Putamen (tissue), 1 donor: ENCODE results near the gene STK25.
"Not testable (repeated sequence)": the region's sequence is repeated elsewhere in the genome, so short reads cannot be mapped to it uniquely, and the experiment has no call there.

Experiments used
- DNase-seq: peaks from one replicate; pipeline ENCODE4 v3.0.0-alpha.2; 2016; ENCODE audit warnings: low spot score

STK25 gene

DNA sequence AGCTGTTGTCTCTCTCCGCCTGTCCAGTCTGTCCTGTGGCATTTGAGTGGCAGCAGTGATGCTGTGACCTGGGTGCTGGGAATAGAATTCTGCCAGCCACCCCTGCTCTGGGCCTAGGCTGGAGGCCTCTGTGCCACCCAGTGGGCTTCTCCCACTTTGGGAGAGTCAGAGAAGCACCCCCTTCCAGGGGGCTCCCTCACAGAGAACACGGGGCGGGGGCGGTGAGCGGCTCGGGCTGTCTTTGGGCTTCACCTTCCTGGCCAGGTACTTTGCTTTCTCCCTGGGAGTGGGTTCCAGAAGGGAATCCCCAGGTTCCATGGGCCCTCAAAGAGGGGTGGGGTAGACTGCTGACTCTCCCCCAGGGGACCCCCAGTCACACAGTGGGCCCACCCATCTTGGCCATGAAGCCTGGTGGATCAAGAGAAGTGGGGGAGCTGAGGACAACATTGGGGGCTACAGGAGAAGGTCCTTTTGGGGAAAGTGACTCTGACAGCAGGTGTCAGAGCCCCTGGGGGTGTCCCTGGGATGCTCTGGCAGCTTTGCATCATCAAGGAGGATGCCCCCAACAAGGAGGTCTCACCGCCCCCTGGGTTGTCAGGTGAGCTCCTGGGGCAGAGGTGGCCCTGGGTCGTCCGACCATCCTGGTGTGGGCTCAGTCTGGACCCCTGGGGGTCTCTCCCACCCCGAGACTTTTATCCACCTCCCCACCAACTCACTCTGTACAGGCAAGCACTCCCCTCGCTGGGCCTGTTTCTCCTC lies 31.4 kb upstream of the STK25 start:
- DNase-seq: no peak

DNA sequence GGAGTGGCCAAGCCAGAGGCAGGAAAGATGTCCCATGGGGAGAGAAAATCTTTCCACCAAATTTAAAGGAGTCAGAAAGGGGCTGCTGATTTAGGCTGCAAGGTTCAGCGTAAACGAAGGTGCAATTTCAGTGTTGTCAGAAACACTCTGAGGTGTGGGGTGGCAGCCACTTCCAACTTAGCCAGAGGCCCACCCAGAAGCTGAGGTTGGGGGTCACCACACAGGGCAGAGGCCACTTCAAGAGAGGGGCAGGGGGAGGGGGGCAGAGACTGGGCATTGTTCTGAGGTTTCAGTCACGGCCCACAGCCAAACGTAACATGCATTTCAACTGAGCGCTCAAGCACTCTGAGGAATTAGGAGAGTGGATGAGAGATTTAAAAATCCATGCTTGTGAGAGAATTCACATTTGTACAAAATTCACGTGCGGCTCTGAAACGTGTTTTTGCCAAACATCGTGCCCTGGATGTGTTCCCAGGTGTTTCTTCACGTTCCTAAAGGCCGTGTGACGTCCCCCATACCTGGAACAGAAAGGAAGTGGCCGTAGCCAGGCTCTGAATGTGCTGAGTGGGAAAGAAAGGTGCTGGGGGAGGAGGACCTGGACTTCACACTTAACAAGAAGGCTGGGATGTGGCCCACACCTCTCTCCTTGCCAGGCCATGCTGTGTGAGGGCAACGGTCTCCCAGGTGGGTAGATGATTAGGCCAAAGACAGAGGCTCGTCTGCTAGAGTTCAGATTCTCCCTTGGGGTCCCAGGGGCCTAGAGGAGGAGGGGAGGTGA lies 30.6 kb upstream of the STK25 start:
- DNase-seq: no peak

DNA sequence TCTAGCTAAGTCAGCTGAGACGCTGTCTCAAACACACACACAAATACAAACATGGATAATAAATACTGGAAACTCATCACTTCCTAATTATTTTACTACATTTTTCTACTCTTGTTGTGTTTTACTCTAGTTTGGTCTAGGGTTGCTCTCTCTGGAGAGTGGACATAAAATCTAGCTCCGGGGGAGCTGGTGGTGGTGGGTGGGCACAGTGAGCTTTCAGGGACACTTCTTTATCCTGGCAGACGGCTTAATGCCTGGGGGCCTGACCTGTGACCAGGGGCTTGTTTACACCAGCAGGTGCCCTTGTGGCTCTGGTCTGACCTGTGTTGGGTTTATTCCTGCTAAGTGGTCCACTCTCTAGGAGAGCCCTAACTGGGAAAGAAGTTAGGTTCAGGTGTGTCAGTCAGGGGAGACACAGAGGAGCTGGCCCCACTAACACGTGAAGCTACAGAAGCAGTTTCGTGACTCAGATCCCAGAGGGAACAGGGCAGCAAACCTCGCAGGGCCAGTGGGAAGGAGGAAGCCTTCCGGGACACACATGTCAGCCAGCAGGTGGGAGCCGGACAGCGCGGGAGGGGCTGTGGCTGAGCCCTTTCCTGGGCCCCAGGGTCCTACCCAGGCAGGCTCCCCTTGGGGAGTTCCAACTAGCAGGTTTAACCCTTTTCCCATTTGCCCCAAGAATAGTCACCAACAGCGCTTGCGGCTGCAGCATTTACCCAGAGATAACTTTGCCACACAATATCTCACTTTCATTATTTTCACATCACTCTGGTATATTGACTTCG lies 27.7 kb upstream of the STK25 start:
- DNase-seq: no peak

DNA sequence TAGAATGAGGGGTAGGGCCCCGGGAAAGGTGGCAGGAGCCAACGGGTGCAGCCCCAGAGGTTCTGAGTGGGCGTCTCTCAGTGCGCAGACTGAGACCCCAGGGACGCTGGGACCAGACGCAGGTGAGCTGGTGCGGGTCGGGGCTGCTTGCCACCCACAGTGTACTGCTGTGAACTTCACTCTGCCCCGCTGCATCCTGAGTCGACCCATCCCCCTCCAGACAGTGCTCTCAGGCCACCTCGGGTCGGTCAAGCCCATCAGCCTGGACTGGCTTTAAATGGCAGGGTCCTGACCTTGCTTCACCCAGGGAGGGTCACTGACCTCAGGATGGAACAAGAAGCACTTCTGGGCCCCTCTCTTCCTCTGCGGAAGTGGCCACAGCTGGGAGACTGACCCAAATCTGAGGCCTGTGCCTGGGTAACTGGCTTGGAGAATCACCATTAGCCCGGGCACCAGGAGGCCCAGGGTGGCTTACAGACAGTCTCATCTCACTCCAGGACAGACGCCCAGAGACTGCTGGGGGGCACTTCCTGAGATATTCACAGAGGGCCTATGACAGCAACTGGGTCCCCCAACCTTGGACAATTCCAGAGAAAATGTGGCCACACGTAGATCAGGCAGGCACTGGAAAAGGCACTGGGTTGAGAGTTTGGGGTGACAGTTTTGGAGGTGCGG lies 26.5 kb upstream of the STK25 start:
- DNase-seq: no peak

DNA sequence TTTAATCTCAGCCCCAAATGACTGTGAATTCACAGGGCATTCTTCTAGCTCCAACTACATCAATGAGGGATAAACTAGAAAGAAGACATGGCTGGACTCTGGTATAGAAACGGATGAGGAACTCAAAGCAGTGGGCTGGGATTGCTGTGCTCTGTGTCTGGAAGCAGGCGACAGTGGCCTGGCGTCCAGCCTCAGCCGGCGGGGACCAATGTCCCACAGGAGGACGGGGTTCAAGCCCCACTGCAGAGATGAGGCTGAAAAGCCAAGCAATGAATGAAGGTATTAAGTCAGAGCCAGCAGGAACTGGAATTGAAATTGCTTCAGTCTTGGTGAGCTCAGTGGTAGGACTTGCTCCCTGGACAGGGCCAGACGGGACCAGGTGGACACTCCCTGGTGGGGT lies 25.9 kb upstream of the STK25 start:
- no peak for DNase-seq

DNA sequence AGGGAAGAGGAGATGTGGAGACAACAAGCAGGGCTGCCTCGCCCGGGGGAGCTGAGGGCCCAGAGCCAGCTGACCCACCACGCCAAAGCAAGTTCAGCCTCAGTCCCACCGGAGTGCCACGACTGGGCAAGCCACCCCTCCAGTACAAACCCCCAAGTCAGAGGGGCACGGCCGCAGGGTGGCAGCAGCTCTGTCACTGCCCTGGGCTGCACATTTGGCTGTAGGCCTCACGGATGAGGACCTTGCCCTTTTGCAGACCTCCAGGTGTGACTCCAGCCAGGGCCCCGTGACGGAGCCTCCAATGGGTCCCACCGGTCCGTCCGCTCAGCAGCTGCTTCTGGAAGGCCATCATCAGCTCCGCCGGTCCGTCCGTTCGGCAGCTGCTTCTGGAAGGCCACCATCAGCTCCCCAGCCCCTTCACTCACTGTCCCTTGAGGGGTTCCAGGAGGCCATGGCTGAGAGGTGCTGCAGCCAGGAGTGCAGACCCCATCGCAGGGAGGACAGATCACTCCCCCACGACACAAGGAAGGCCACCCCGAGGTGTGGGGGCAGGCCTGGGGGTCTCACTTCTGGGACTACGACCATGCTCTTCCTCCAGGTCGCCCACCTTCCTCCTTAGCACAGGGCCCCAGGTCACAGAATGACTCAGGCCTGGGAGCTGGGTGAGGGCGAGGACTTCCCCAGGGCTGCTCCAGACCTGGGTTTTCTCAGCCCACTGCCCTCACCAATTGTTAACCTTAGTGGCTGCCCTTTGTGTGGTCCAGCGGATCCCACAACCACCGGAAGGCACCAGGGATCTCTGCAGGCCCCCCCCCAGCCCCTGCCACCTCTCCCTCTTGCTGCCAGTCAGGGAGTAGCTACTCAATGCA lies 24.6 kb upstream of the STK25 start:
- DNase-seq: no peak

DNA sequence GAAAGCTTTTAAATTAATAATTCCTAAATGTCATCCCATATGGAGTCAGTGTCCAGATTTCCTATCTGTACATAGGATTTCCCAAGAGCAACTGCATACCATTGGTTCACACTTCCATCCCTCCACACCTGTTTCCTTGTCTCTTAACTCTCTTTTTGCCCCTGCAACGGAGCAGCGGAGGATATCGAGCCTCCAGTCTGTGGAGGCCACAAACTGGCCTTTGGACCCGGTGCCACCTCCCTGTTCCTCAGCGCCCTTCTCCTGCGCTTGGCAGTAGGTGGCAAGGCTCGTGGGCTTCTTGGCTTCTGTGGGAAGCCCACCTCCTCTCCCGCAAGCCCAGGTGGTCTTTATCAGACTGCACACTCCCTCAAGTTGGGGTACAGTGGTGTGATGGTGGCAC lies 23.8 kb upstream of the STK25 start:
- no peak for DNase-seq

DNA sequence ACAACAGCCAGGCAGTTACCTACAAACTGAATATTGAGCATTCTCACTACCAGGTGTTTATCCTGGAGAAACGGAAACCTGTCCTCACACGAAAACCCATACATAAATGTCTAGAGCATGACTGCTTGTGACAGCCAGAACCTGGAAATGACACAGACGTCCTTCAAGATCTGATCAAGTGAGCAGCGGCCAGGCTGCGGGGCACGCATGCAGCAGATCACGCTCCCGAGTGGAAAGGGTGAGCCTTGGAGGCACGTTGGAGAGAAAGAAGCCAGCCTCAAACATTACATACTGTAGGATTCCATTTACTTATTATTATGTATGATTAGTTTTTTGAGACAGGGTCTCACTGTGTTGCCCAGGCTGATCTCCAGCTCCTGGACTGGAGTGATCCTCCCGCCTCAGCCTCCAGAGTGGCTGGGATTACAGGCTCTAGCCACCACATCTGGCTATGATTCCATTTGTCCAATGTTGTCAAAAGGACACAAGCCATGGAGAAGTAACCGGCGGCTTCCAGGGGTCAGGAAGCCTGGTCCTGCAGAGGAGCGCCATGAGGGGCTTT lies 22.9 kb upstream of the STK25 start:
- no peak for DNase-seq

DNA sequence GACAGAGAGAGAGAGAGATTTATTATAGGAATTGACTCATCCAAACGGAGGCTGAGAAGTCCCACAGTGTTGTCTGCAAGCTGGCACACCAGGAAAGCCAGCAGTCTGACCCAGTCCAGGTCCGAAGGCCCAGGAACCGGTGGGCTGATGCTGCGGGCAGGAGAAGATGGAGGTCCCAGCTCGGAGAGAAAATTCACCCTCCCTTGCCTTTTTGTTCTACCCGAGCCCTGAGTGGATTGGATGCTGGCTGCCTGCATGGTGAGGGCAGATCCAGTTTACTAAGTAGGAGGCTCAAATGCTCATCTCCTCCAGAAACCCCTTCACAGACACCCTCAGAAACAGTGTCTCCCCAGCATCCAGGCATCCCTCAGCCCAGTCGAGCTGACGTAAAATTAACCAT lies 22.2 kb upstream of the STK25 start:
- no peak for DNase-seq

DNA sequence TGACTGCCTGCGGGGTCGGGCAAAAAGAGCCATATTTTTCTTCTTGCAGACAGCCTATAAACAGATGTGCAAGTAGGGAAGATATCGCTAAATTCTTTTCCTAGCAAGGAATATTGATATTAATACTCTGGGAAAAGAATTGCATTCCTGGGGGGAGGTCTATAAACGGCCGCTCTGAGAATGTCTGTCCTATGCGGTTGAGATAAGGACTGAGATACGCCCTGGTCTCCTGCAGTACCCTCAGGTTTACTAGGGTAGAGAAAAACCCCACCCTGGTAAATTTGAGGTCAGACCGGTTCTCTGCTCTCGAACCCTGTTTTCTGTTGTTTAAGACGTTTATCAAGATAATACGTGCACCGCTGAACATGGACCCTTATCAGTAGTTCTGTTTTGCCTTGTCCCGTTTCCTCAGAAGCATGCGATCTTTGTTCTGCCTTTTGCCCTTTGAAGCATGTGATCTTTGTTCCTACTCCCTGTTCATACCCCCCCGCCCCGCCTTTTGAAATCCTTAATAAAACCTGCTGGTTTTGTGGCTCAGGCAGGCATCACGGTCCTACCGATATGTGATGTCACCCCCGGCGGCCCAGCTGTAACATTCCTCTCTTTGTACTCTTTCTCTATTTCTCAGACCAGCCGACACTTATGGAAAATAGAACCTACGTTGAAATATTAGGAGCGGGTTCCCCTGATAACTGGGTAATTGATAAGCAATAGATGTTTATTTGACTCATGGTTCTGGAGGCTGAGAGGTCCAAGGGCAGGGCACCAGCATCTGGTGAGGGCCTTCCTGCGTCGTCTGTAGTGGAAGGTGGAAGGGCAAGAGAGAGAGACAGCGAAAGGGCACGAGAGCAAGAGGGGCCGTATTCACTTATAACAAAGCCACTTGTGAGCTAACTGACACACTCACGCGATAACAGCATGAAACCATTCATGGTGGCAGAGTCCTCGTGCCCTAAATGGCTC lies 17.7 kb upstream of the STK25 start:
- not testable (repeated sequence) for DNase-seq

DNA sequence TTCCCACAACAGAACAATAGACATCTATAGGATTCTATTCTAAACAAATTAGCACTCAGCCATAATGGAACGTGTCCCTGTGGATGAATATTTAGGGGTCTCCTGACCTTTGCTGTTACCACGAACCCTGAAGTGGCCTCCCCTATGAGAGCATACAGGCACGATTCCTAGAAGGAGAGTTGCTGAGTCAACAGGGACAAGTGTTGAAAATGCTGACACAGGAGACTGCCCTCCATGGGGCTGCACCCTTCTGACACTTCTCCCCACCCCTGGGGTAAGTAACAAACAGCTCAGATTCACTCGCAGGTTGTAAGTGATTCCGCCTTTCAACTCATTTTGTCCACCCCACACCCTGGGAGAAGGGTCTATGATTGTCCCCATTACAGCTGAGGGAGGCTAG lies 14.1 kb upstream of the STK25 start:
- DNase-seq: no peak

DNA sequence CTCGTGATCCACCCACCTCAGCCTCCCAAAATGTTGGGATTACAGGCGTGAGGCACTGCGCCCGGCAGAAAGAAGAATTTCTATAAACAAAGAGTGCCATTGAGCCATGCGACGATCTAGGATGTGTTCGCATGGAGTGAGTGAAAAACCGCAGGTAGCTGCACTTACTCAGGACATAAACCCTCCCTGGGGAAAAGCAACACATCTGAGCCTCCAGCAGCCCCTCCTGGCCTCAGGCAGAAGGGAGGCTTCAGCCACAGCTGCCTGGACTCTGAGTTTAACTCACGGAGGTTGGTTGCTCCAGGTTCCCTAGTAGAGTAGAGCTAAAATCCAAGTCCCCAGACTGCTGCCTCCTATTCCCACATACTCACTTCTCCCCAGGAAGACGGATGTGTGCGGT lies 11.3 kb upstream of the STK25 start:
- DNase-seq: no peak

DNA sequence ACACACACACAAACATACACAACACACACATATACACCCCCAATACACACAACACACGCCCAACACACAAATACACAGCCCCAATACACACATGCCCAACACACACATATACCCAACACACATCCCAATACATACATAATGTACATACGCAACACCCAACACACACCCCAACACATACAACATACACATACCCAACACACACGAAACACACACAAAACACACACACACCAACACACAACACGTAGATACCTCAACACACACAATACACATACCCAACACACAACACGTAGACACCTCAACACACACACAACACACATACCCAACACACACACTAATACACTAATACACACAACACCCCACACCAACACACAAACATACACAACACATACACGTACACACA lies 8.9 kb upstream of the STK25 start:
- DNase-seq: no peak

DNA sequence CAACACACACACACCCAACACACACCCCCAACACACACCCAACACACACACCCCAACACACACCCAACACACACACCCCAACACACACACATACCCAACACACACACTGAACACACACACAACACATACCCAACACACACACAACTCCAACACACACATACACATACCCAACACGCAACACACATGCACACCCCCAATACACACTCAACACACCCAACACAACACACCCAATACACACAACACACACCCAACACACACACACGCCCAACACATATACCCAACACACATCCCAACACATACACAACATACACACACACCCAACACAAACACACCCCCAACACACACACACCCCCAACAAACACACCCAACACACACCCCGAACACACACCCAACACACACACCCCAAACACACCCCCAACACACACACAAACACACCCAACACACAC lies 8.2 kb upstream of the STK25 start:
- no peak for DNase-seq

DNA sequence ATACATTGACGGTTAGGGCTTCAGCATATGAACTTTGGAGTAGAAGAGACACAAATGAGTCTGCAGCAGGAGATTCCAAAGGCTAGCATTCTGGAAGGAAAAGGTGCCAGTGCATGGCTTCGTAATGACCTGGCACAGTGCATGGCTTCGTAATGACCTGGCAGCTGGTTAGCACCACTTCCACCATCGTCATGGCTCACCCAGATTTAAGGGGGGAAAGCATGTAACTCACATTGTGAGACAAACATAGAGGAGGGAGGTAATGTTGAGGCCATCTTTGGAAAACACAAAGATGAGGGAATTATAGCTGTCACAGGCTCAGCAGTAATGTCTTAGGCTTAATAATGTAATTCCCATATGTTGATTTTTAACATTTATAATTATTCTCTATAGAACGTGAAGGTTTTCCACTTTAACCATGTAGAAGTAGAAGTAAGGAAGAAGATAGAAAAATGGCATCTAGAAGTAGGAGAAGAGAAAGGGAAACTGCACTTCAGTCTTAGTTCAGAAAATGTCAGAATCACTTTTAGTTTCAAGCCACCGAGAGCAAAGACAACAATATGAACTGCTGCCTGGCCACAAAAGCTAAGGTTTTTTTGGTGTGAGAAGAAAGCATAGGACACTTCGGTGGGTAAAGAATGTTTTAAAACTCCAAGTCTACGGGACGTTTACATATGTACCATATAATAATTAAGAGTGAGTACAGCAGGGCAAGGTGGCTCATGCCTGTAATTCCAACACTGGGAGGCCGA lies 6.8 kb upstream of the STK25 start:
- DNase-seq: no peak

DNA sequence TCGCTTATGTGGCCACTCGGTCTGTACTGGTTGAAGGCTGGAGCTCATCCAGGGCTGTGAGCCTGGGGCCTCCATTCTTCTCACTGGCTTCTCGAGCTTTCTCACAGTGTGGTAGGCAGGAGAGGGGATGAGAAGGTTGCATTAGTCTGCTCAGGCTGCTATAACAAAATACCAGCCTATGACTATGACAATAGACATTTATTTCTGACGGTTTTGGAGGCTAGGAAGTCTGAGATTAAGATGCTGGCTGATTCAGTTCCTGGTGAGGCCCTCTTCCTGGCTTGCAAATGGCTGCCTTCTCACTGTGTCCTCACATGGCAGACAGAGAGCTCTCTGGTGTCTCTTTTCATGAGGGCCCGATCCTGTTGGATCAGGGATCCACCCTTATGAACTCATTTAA lies 6.2 kb upstream of the STK25 start:
- no peak for DNase-seq

DNA sequence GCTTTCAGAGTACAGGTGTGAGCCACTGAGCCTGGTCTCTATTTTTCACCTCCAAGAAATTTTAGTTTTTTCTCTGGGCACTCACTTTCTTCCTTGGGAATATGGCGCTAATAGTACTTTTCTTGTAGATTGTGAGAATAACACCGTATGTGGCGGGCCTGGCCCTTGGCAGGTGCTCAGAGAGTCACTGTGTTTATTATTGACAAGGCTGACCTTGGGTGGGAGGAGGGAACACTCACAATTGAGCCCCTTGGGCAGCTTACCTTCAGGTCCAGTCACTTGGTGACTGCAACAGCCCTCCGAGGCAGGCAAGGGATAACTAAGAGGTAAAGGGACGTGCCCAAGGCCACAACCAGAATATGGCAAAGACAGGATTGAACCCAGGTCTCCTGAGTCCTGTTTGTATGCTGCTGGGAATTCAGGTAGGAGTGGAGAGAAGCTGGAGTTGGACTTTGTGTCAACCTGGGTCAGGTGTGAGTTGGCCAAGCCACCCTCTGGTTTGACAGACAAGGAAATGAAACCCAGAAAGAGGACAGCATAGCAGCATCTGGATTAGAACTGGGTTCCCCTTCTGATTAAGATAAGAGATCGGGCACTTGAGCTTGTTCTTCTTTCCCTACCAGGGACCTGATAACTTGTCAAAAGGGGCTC lies 2.8 kb upstream of the STK25 start:
- DNase-seq: no peak

DNA sequence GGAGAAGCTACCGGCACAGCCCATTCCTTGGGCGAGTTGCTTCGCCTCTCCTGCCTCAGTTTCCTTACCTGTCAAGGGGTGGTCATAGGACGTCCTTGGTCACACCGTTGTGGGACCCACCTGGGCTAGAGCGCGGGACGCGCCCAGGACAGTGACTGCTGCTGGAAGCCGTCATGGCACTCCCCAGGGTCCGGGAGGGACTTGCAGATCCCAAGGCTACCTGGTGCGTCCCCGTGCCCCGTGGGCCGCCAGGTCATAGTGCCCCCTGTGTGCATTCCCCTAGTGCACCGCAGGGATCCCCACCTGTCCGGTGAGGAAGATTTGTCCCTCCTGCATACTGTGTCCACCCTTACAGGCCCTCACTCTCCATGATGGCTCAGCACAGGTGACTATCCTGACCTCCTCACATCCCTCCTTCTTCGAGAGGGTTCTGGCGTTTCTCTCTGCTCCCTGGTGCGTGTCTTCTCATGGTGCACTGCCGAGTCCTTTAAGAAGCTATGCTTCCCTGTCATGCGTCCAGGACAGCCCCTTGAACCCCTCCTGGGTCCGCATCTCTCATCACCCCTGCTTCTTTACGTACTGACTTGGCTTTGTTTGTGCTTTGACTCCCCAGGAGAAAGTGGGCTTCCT lies 886 bp upstream of the STK25 start:
- no peak for DNase-seq
